ENCODE results near the gene PTOV1. TPM values are rescaled to one million over a fixed set of nuclear protein-coding genes. Genes with fewer than 3 reads are reported as not detected.
A peak's percentile ranks its signal among the peaks of the same experiment; 100 is the strongest.

Gene PTOV1
- total RNA-seq, 4 donors from 2014 or later, result 88.3 to 148 (median 98.9) TPM

DNA sequence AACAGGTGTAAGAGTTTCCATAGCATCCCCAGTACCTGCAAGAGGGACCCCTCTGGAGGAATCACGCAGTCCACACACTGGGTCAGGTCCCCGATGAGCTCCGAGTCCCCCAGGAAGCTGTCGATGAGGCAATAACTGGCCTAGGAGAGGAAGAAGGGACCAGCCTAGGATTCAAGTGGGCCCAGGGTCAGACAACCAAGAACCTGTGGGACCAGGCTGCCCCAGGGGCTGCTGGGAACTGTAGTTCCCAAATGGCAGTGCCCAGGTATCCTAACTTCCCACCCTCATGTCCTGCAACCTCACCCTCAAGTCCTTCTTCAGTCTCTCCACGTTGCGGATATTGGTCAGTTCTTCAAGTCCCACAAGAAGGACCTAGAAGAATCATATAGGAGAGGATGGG lies 39.6 kb upstream of the PTOV1 start:
- no peak for DNase-seq
- intact Hi-C loops (cut with DNase I), result no loop called here
- peaks cover 17 to 22% of the 10 kb centered on the region in 2 donors for H3K4me1 ChIP-seq

DNA sequence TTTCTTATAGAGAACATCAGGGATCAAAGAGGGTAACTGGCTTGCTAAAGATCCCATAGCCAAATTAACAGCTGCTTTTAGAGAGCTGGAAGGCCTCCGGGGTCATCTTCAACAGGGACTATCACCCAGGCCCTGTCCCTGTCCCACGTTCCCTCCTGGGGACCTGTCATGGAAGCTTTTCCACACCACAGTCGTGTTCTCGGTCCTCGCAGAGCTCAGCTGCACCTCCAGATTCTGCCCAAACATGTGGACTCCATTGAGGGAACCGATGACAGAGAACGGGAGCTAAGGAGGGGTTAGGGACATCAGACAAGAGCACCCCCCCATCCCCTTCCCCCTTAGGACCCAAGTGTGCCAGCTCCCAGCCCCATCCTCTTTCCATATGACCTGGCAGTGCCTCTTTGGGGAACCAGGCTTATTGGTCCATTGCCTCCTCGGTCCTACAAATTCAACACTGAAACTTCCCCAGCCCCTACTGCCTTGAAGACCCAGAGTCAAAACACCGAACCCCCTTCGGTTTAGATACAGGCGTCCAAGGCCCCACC lies 38.4 kb upstream of the PTOV1 start:
- no peak for DNase-seq
- H3K4me1 ChIP-seq, result peaks cover 17 to 28% of the 10 kb centered on the region in 2 donors

More for the DNA sequence above, 39.6 kb upstream of the PTOV1 start:
- Histone ChIP-seq H3K36me3 (no peaks in the 10 kb centered on the region), H3K27ac (no peak overlapping the region), H3K9me3 (no peaks in the 10 kb centered on the region), H3K4me3 (replicated peaks in 1 of 3) (no peak overlapping the region), H3K27me3 (no peaks in the 10 kb centered on the region)
- TF ChIP-seq, protein P1, sequence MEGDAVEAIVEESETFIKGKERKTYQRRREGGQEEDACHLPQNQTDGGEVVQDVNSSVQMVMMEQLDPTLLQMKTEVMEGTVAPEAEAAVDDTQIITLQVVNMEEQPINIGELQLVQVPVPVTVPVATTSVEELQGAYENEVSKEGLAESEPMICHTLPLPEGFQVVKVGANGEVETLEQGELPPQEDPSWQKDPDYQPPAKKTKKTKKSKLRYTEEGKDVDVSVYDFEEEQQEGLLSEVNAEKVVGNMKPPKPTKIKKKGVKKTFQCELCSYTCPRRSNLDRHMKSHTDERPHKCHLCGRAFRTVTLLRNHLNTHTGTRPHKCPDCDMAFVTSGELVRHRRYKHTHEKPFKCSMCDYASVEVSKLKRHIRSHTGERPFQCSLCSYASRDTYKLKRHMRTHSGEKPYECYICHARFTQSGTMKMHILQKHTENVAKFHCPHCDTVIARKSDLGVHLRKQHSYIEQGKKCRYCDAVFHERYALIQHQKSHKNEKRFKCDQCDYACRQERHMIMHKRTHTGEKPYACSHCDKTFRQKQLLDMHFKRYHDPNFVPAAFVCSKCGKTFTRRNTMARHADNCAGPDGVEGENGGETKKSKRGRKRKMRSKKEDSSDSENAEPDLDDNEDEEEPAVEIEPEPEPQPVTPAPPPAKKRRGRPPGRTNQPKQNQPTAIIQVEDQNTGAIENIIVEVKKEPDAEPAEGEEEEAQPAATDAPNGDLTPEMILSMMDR (IDR thresholded peaks at IDR 0.05), result no peak
- no peak for TF ChIP-seq POLR2A (IDR thresholded peaks at IDR 0.05)
- WGBS, 2 donors, result 90 to 93% methylated on average over 6 of the region's 6 CpGs

DNA sequence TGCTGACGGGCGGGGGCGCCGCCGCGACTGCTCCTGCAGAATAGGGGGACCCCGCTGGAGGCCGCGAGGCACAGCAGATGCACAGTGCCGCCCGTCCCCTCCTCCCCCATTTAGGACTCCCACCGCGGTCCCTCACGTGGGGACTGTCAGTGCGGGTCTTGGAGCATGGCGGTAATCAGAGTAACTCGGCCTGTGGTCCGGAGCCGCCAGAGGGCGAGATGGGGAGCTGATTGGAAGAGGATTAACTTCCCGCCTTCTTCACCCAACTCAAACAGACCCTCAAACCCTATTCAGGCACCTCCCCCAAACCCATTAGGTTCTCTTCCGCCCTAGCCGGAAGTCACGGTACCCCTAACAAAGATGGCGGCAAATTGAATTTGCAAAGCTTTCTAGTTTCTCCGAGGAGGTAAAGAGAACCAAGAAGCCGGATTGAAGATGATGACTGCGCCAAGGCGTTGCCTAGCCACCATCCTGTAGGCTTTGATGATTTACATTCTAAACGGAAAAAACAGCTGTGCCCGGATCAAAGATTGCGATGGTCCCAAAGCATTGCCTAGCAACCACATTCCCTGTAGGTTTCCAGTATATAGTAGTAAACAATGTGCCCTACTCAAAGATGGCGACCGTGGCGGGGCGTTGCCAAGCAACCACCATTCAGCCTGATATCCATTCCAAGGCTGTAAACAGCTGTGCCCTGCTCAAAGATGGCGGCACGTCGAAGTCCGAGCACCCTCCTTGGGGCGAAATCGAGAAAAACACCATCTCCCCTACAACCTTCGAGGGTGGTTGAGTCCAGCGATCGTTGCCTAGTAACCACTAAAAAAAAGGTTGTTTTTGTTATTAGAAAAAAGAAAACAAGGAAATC lies 37.7 kb upstream of the PTOV1 start, which contains the start of gene FUZ:
TSS of gene FUZ (minus strand) at position 296 of the 865 bp plus-strand sequence. CDS start at position 110, 186 bp downstream.
- H3K9me3 ChIP-seq, result no peaks in the 10 kb centered on the region
- no peaks in the 10 kb centered on the region for H3K27me3 ChIP-seq
- peak within 1 kb of the TSS; percentile 11 to 87 (median 54) for H3K4me3 ChIP-seq (replicated peaks in 1 of 3)
- intact Hi-C loops (cut with DNase I), result no loop called here
- peak in 1 of 2 donors; percentile 7 for TF ChIP-seq POLR2A (IDR thresholded peaks at IDR 0.05)
- TF ChIP-seq, protein P1 (IDR thresholded peaks at IDR 0.05), result peak in 3 of 6 experiments; percentile 31 to 35 (median 34)
- 0 to 1% methylated on average over 31 to 42 of the region's 45 CpGs for WGBS, 2 donors
- peak; percentile 96 for DNase-seq
- H3K27ac ChIP-seq, result peak within 1 kb of the TSS; percentile 90 to 97 (median 95)
- H3K36me3 ChIP-seq, result no peaks in the 10 kb centered on the region
- H3K4me1 ChIP-seq, result peaks cover 17 to 28% of the 10 kb centered on the region in 2 donors

More for the DNA sequence above, 38.4 kb upstream of the PTOV1 start:
- intact Hi-C loops (cut with DNase I), result no loop called here
- Histone ChIP-seq H3K36me3 (no peaks in the 10 kb centered on the region), H3K9me3 (no peaks in the 10 kb centered on the region), H3K27ac (peak overlapping the region; percentile 90 to 97 (median 95)), H3K4me3 (replicated peaks in 1 of 3) (peak overlapping the region; percentile 11 to 87 (median 54)), H3K27me3 (no peaks in the 10 kb centered on the region)
- TF ChIP-seq, protein P1 (IDR thresholded peaks at IDR 0.05), result no peak
- no peak for TF ChIP-seq POLR2A (IDR thresholded peaks at IDR 0.05)
- 47 to 75% methylated on average over 7 to 10 of the region's 11 CpGs for whole genome bisulfite sequencing, 2 donors

DNA sequence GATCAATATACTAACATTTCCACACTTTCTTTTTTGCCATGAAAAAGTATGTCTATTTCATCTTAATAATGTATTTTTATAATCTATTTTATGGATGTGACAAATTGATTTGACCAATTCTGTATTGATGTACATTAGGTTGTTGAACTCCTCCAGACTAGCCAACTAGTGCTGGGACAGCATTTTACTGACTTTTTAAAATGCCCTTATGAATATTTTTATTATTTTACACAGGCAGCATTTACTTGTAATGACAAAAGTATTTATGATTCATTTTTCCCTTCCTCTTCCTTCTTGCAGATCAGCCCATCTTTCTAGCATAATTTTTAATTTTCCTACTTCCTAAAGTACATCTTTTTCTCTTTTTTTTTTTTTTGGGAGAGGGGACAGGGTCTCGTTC lies 36.9 kb upstream of the PTOV1 start:
- intact Hi-C loops (cut with DNase I), result no loop called here
- Histone ChIP-seq H3K36me3 (no peaks in the 10 kb centered on the region), H3K4me1 (peaks cover 21 to 26% of the 10 kb centered on the region in 2 donors), H3K27me3 (no peaks in the 10 kb centered on the region), H3K27ac (peak overlapping the region; percentile 90 to 97 (median 95)), H3K4me3 (replicated peaks in 1 of 3) (no peak overlapping the region), H3K9me3 (no peaks in the 10 kb centered on the region)
- TF ChIP-seq, protein P1 (IDR thresholded peaks at IDR 0.05), result no peak
- TF ChIP-seq POLR2A (IDR thresholded peaks at IDR 0.05), result no peak
- DNase-seq, result no peak
- WGBS, 2 donors, result 75 to 96% methylated on average over 1 of the region's 1 CpG
